ENCODE data around the gene XAGE1B. TPM values are rescaled to one million over a fixed set of nuclear protein-coding genes. Genes with fewer than 3 reads are reported as not detected.

XAGE1B gene
- total RNA-seq, 2 donors from 2014 or later, result not detected

Other genes with a start within 250 kb of the XAGE1B start
- not detected for gene XAGE2, start 148.0 kb downstream of the XAGE1B start, total RNA-seq
- gene XAGE1A, start 21.3 kb downstream of the XAGE1B start, total RNA-seq, result not detected
- gene SSX7, start 137.8 kb upstream of the XAGE1B start, total RNA-seq, result not detected
- gene SSX2, start 190.1 kb upstream of the XAGE1B start, total RNA-seq, result not detected
- gene SSX2B, start 234.2 kb upstream of the XAGE1B start, total RNA-seq, result not detected

All from posterior vena cava (tissue), 2 donors.